ENCODE results near the gene BBS2. TPM values are rescaled to one million over a fixed set of nuclear protein-coding genes. Genes with fewer than 3 reads are reported as not detected.

Gene BBS2
- total and polyA plus RNA-seq, 2 of the 4 experiments (the other 2 are of a cell fraction): 18.6 to 32.3 TPM

- ChIA-PET CTCF (interaction anchor here (1.0 kb wide), 1 partner anchor 195 kb away, joined by 7 read pairs; no protein-coding TSS in a partner anchor), POLR2A (ENCODE audit: unreplicated experiment) (no interaction called here)
- Histone ChIP-seq H3K9ac (ENCODE audit: low read depth, low read length) (no peak overlapping the region), H2AK9ac (replicated peaks; ENCODE audit: low read depth, low read length, poor library complexity) (no peak overlapping the region), H3K9me1 (ENCODE audit: insufficient read depth, low read length) (peaks cover 3% of the 10 kb centered on the region; the same call in 1 of the 2 replicates), H3K4ac (ENCODE audit: low read depth, low read length) (no peak overlapping the region), H4K20me1 (ENCODE audit: insufficient read depth, low read length) (no peaks in the 10 kb centered on the region), H3K18ac (ENCODE audit: low read depth, low read length) (peak overlapping the region; percentile 91; the same call in 1 of the 2 replicates), H4K8ac (ENCODE audit: low read depth in 2 of 2, low read length in 2 of 2) (peak overlapping the region in 1 of 2 experiments; percentile 63; a peak in 1 of 4 replicates), H3K4me2 (ENCODE audit: low read depth, low read length) (peak overlapping the region; percentile 81; the same call in 1 of the 2 replicates), H3K4me1 (ENCODE audit: control insufficient read depth, insufficient read depth, low read length) (0 out of 2 replicates have a peak, but pooled peaks cover 1% of the 10 kb centered on the region), H3K56ac (ENCODE audit: extremely low read depth, insufficient read depth, low read length) (no peak overlapping the region), H2BK120ac (ENCODE audit: low read depth, low read length) (no peak overlapping the region), H4K5ac (ENCODE audit: low read depth, low read length) (peak overlapping the region; percentile 85; the same call in 1 of the 2 replicates), H2BK5ac (ENCODE audit: low read depth, low read length, poor library complexity, severe bottlenecking) (peak overlapping the region; percentile 60), H2AK5ac (ENCODE audit: low read depth, low read length) (no peak overlapping the region), H3K23ac (ENCODE audit: low read depth, low read length) (no peak overlapping the region), H4K91ac (ENCODE audit: insufficient read depth, low read depth, low read length) (no peak overlapping the region), H2AFZ (replicated peaks; ENCODE audit: low read length, poor library complexity) (no peak overlapping the region), H2BK15ac (ENCODE audit: low read depth, low read length) (no peak overlapping the region), H3K79me1 (ENCODE audit: low read depth in 1 of 2, low read length in 2 of 2) (no peaks in the 10 kb centered on the region; a peak in 1 of 4 replicates), H3K27me3 (ENCODE audit: control insufficient read depth, insufficient read depth, low read length) (no peaks in the 10 kb centered on the region), H3K9me3 (ENCODE audit: control insufficient read depth, insufficient read depth, low read length) (no peaks in the 10 kb centered on the region), H3K14ac (replicated peaks; ENCODE audit: low read depth, low read length) (no peak overlapping the region), H3K4me3 (ENCODE audit: insufficient read depth, low read depth, low read length) (no peak overlapping the region), H2BK20ac (ENCODE audit: low read depth, low read length) (no peak overlapping the region), H3K27ac (ENCODE audit: insufficient read depth, low read length) (no peak overlapping the region), H3K36me3 (ENCODE audit: control insufficient read depth, insufficient read depth, low read length) (peaks cover 15% of the 10 kb centered on the region)
- BruUV-seq (replicated peaks): no TSS peak
- intact Hi-C loops (cut with micrococcal nuclease) (no loop called here), in situ Hi-C loops (cut with MboI; ENCODE audit: low sequenced_read_pairs) (no loop called here), dilution Hi-C loops (cut with HindIII; ENCODE audit: low sequenced_read_pairs, unreplicated experiment) (no loop called here)
- DNase-seq (peak; percentile 80), ATAC-seq (ENCODE audit: low read depth) (peak; percentile 91)
- TF ChIP-seq MAFK (IDR thresholded peaks at IDR 0.05; ENCODE audit: low read depth, low read length): peak; percentile 74
- no peak for TF ChIP-seq MAZ (IDR thresholded peaks at IDR 0.05; ENCODE audit: borderline replicate concordance, low read depth, low read length)
Observed at GRCh38 chr16:56506941-56507340, 12.9 kb downstream of the BBS2 start.
